Kidney epithelial cell (primary cell): ENCODE results near the gene C9orf57. TPM values are rescaled to one million over a fixed set of nuclear protein-coding genes. Genes with fewer than 3 reads are reported as not detected.

ENCODE experiments used
- DNase-seq: peaks from one replicate; pipeline ENCODE4 v3.0.0-alpha.2; 2010; ENCODE audit warnings: low read depth
- H3K27me3 ChIP-seq: 2 replicates; pipeline ENCODE4 v1.6.0; 2011; ENCODE audit warnings: low read length; ENCODE audit not compliant: control insufficient read depth, insufficient read depth
- H3K36me3 ChIP-seq: 2 replicates; pipeline ENCODE4 v1.5.1; 2011; ENCODE audit warnings: low read length; ENCODE audit not compliant: control insufficient read depth, insufficient read depth
- H3K4me3 ChIP-seq: 2 replicates; pipeline ENCODE4 v1.5.1; 2011; ENCODE audit warnings: low read depth, mild to moderate bottlenecking, control low read depth, low read length
- total RNA-seq: library from RNA; depleted of rRNA; stranded (reverse); fragments of >200 nt; gene quantifications from 2 replicates; pipeline ENCODE4 v1.2.3, GENCODE V29; 2015
- TF ChIP-seq, protein P1 (sequence below): IDR thresholded peaks from 2 replicates; pipeline ENCODE4 v1.5.1; 2011; ENCODE audit warnings: mild to moderate bottlenecking, moderate library complexity, low read length, control low read depth, inconsistent platforms; ENCODE audit not compliant: insufficient read depth, poor library complexity, severe bottlenecking

C9orf57 gene
- total RNA-seq, 1 donor from 2014 or later, result not detected

DNA sequence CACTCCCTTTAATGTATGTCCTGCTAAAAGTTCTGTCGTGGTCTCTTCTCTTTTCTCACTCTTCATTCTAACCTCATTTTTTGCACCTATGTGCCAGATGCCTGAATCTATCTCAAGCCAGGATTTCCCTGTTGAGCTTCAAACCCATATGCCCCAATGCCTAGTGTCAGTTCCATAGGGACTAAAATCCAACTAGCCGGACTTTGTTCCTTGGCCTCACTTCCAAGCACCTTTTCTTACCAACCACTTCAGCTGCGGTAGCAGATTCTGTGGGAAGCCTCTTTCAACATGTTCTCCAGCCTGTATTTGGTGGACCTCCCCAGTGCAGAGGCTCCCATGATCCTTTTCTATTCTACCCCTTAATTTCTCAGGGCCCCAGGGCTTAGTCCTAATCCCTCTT is 17.5 kb downstream of the C9orf57 start:
- DNase-seq, result no peak
- Histone ChIP-seq H3K36me3 (no peaks in the 10 kb centered on the region), H3K27me3 (no peaks in the 10 kb centered on the region), H3K4me3 (no peak overlapping the region)
- TF ChIP-seq, protein P1, sequence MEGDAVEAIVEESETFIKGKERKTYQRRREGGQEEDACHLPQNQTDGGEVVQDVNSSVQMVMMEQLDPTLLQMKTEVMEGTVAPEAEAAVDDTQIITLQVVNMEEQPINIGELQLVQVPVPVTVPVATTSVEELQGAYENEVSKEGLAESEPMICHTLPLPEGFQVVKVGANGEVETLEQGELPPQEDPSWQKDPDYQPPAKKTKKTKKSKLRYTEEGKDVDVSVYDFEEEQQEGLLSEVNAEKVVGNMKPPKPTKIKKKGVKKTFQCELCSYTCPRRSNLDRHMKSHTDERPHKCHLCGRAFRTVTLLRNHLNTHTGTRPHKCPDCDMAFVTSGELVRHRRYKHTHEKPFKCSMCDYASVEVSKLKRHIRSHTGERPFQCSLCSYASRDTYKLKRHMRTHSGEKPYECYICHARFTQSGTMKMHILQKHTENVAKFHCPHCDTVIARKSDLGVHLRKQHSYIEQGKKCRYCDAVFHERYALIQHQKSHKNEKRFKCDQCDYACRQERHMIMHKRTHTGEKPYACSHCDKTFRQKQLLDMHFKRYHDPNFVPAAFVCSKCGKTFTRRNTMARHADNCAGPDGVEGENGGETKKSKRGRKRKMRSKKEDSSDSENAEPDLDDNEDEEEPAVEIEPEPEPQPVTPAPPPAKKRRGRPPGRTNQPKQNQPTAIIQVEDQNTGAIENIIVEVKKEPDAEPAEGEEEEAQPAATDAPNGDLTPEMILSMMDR, result no peak

DNA sequence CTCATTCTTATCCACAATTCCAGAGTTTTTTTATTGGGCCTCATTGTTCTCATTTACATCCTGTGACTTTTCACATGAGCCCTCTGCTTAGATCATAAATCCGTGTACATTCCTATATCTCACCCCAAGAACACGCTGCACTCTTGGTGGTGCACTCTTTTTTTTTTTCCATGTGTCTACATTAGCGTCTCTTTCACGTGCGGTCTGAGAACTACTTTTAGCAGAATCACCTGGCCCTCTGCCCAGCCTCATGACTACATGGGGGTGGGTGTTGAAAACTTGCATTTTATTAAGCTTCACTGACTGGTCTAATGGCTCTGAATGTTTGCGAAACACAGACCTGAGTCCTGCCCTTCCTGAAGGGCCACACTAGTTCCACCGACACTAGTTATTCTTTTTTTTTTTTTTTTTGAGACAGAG is 18.6 kb downstream of the C9orf57 start:
- TF ChIP-seq, protein P1, result no peak
- Histone ChIP-seq H3K27me3 (no peaks in the 10 kb centered on the region), H3K36me3 (no peaks in the 10 kb centered on the region), H3K4me3 (no peak overlapping the region)
- DNase-seq, result peak; percentile 80

DNA sequence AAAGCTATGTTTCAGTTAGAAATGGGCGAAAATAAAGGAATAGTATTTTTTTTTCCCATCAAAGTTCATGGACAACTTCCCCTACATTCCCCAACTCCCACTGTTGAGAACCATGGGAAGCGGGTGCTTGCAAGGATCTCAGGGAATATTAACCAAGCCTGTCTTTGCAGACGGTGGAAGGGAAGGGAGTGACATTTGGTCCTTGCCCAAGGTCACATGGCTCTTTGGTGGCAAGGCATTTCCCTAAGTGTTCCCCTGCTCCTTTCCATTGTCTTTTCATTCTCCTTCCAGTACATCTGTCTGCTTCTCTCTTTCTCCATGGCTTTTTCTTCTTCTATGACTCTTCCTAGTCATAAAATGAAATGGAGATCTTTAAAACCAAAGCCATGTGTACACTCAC is 19.0 kb downstream of the C9orf57 start:
- H3K4me3 ChIP-seq, result no peak overlapping the region
- TF ChIP-seq, protein P1, result no peak
- no peak for DNase-seq
- H3K36me3 ChIP-seq, result no peaks in the 10 kb centered on the region
- no peaks in the 10 kb centered on the region for H3K27me3 ChIP-seq

DNA sequence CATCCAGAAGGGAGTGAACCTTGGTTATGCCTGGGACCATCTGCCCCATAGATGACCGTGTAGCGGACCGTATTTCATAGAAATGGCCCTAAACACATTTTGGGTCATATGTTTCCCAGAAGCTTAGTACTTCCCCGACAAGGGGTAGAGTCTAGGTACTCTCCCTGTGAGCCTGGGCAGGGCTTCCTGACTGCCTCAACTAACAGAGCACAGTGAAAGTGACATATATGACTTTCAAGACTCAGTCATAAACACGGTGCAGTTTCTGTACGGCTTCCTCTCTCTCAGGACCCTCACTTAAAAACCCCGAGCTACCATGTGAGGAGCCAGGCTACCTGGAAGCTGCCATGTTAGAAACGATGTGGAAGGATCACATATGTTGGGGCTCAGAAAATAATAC is 20.9 kb downstream of the C9orf57 start:
- no peak for DNase-seq
- no peaks in the 10 kb centered on the region for H3K36me3 ChIP-seq
- H3K4me3 ChIP-seq, result no peak overlapping the region
- H3K27me3 ChIP-seq, result no peaks in the 10 kb centered on the region
- TF ChIP-seq, protein P1, result no peak

DNA sequence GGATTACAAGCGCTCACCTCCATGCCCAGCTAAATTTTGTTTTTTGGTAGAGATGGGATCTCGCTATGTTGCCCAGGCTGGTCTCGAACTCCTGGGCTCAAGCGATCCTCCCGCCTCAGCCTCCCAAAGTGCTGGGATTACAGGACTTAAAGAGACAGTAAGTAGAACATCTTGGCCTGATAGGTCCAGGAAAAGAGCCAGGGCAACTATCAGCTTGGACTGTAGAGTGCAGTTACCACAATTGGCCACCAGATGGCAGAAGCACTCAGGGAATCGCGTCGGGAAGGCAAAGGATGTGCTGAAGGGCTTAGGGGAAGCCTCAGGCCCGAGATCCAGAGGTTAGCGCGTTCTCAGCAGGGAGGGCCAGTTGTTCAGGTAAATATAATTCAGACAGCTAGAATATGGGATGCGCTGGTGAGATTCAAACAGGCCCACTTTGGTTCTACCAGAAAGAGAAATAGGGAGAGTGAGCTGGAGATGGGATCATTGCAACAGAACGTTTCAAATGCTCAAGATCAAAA is 21.5 kb downstream of the C9orf57 start:
- Histone ChIP-seq H3K4me3 (no peak overlapping the region), H3K36me3 (no peaks in the 10 kb centered on the region), H3K27me3 (no peaks in the 10 kb centered on the region)
- DNase-seq, result no peak
- TF ChIP-seq, protein P1, result peak; percentile 92

DNA sequence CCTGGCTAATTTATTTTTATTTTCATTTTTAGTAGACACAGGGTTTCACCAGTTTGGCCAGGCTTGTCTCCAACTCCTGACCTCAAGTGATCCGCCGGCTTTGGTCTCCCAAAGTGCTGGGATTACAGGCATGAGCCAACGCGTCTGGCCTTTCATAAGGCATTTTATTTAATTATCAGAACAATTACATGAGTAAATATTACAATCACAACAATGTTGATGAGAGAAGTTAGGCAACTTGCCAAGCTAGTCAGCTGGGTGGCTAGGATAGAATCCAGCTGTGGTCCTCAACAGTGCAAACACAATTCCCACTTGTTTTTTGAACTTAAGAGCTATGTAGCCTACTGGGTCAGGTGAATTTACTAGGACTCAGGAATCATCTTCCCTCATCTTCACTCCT is 22.0 kb downstream of the C9orf57 start:
- TF ChIP-seq, protein P1, result no peak
- no peak for DNase-seq

More for the DNA sequence above, 22.0 kb downstream of the C9orf57 start:
- H3K4me3 ChIP-seq, result no peak overlapping the region
- no peaks in the 10 kb centered on the region for H3K36me3 ChIP-seq
- no peaks in the 10 kb centered on the region for H3K27me3 ChIP-seq
